Left lobe of liver (tissue), 2 donors: ENCODE data around the gene GABRG1. TPM values are rescaled to one million over a fixed set of nuclear protein-coding genes. Genes with fewer than 3 reads are reported as not detected.

Source experiments
- ATAC-seq: fragments of 200-7000 bp; cut with Tn5 transposase; one replicate; pipeline ENCODE4 v1.9.1; 2020; ENCODE audit warnings: mild to moderate bottlenecking, moderate library complexity
- DNase-seq: peaks from one replicate; pipeline ENCODE4 v3.0.0-alpha.2; 2020; ENCODE audit warnings: low spot score
- total RNA-seq: library from RNA; stranded (reverse); gene quantifications from one replicate; pipeline ENCODE4 v1.2.1, GENCODE V29; 2021
- donor health status: DM: no; HTN: no; CAD: no; lungs with moderate emphysema.
- donor health status: DM: no; HTN: yes; CAD: no.

The GABRG1 gene
- total RNA-seq = not detected

DNA sequence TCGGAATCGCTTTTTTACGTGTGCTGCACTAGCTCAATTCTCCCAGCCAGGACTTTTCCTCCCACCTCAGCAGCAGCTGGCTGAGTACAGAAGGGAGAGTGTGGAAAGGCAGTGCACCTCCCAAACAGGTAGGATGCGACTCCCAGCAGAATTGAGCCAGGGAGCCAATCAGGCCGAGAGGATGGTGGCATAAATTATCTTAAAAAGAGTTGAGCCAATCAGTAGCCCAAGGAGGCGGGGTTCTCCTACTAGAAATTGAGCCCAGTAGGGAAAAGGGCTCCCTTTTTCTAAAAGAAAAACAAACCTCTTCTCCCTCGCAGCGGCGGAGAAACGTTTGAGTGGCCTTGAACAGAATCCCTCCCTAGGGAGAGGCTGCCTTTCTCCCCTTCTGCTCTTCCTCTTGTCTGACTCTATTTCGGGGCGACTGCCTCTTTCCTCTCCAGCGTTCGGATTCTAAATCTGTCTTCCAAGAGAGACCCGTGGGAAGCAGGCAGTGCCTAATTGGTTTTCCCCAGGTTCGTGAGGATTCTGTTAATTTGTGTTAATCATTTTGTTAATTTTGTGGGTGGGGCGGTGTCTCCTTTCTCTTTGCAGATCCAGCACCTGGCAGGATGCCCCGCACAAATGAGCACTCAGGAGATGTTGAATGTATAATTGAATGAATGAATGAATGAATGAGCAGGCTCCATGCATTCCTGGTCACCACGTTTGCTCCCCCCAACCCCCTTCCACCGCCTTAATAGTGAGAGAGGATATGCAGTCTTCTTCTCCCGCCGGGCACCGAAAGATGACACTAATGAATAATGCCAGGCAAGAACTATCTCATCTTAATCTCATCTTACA is at the start of gene GABRG1:
GABRG1 (minus strand) TSS at position 142 of the 843 bp plus-strand sequence; CDS start at position 1, 141 bp downstream.
- DNase-seq (no peak), ATAC-seq (no peak)

DNA sequence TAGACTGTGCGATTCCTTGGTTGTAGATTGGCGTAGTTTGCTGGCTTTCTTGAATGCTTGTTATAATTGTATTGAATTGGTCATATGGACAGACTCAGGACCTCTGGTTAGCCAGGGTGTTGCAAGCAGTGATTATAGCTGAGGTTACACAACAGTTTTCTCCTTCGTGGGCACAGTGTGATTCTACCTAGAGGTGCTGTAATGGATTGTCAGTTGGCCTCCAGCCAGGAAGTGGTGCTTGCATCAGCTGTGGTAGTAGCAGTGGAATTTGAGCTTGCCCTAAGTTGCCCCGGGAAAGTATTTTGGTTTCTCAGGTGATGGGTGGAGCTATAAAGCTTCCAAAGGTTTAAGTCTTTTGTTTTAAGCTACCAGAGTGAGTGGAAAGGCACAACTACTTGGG is 23.1 kb upstream of the GABRG1 start:
- DNase-seq (no peak), ATAC-seq (peak; percentile 33)

- DNase-seq (no peak), ATAC-seq (no peak)
Observed at GRCh38 chr4:46131498-46132057, 7.7 kb upstream of the GABRG1 start.

DNA sequence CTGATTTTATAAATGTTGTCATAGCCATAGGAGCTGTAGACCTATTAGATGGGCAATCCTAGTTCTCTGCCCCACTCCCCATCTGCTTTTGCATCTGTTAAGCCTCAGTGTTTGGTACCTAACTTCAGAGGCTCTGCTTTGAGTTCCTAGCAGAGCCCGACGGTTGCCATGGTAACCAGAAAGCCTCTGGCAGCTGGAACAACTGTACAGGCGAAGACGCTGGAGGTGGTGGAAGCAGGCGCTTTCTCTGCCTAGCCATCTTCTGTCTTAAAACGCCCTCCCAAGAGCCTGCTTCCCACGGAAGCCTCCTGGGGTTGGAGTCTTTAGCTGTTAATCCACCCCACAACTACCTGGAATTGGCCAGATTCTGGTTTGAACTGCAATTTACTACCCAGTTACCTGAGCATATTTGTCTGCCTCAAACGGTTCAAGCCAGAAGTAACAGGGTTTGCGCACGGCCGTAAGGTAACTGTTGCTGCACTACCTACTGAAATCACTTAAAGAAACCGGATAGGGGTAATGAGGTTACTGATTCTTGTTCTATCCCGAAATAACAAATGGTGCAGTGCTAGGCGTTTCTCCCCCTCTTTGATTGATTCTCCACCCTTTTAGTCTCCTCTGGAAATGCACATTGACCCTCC is 1.0 kb upstream of the GABRG1 start:
- DNase-seq = no peak

GRCh38 chr4:46081674-46082073 is 42.2 kb downstream of the GABRG1 start:
- DNase-seq (no peak), ATAC-seq (no peak)

More for the DNA sequence above, 1.0 kb upstream of the GABRG1 start:
- ATAC-seq = no peak

DNA sequence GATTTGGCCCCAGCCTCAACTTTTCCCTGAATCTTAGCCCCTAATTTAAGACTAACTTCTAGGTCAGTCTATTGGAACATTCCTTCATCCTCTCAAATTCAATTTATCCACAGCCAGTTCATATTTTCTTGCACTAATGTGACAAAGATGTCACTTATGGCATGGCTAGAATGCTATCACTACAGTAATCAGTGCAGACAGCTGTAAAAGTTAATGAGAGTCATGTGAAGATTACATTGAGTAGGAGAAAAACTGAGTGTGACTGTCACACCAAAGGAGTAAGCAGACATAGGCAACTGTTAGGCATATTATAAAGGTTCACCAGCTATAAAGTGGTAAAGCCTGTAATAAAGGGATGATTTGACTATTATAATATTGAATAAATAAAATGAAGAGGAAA is 42.6 kb downstream of the GABRG1 start:
- DNase-seq (no peak), ATAC-seq (no peak)

- no peak for DNase-seq
- ATAC-seq = no peak
Observed at GRCh38 chr4:46073778-46074177, 50.1 kb downstream of the GABRG1 start.

- ATAC-seq (no peak), DNase-seq (no peak)
Observed at GRCh38 chr4:46051392-46051791, 72.5 kb downstream of the GABRG1 start.

- DNase-seq = no peak
- no peak for ATAC-seq
Observed at GRCh38 chr4:46032056-46032455, 91.8 kb downstream of the GABRG1 start.

DNA sequence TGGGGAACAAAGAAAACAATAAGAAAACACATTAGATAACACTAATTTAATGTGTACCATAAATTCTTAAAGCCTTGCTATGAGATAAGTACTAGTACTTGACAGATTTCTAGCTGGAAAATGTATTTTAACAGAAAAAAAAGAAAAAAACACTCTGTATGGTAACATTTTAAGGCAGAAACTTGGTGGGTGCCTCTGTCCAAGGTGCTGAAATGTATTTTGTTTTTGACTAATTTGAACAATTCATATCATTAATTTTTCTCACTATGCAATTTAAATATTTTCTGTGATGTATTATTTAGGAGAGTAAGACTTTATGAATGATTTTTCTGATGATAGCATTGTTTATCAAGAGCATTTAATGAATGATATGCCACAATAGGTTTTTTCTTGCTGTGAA is 107.5 kb downstream of the GABRG1 start:
- DNase-seq = no peak
- ATAC-seq = no peak

DNA sequence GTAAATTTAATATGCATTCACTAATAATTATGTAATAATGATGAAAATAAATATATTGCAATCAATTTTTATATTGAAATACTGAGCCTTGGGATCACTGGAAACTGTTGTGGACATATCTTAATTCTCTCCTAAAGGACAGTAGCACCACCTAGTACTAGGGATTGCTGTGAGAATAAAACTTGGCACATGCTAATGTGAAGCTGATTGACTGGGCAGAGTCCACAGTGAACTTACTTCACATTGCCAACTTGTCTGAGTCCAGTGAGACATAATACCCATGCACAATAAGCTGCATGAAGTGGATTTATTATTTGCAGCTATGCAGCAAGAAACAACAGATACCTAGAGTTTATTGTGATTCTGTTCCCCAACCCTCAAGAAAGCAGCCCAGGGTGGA is 131.1 kb downstream of the GABRG1 start:
- ATAC-seq (peak; percentile 100), DNase-seq (no peak)

- DNase-seq = no peak
- no peak for ATAC-seq
Observed at GRCh38 chr4:45989775-45990174, 134.1 kb downstream of the GABRG1 start.

DNA sequence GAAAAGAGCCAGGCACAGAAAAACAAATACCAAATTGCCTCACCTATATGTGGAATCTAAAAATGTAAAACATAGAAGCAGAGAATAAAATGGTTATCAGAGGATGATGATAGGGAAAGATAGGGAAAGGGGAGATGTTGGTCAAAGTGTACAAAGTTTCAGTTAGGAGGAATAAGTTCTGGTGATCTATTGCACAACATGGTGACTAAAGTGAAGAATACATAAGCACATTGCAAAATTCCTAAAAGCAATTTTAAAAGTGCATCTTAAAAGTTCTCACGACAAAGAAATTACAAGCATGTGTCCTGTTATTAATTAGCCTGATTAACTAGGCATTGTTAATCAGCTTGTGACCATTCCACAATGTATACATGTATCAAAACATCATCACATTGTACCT is 136.0 kb downstream of the GABRG1 start:
- no peak for ATAC-seq
- no peak for DNase-seq
